ENCODE measurements around the gene POLN. TPM values are rescaled to one million over a fixed set of nuclear protein-coding genes. Genes with fewer than 3 reads are reported as not detected.

Gene POLN
- total RNA-seq, 1 donor from 2014 or later = 2.2 TPM

GRCh38 chr4:2262944-2263250 is 21.0 kb upstream of the POLN start:
- H3K4me1 ChIP-seq = peaks cover 63% of the 10 kb centered on the region
- no peak for DNase-seq
- H3K9me3 ChIP-seq = no peaks in the 10 kb centered on the region
- no peaks in the 10 kb centered on the region for H3K27me3 ChIP-seq (ENCODE audit: low read depth)
- no peak for ATAC-seq
- H3K27ac ChIP-seq = peak overlapping the region; percentile 94
- peak overlapping the region; percentile 98 for H3K4me3 ChIP-seq
- TF ChIP-seq, protein P1, sequence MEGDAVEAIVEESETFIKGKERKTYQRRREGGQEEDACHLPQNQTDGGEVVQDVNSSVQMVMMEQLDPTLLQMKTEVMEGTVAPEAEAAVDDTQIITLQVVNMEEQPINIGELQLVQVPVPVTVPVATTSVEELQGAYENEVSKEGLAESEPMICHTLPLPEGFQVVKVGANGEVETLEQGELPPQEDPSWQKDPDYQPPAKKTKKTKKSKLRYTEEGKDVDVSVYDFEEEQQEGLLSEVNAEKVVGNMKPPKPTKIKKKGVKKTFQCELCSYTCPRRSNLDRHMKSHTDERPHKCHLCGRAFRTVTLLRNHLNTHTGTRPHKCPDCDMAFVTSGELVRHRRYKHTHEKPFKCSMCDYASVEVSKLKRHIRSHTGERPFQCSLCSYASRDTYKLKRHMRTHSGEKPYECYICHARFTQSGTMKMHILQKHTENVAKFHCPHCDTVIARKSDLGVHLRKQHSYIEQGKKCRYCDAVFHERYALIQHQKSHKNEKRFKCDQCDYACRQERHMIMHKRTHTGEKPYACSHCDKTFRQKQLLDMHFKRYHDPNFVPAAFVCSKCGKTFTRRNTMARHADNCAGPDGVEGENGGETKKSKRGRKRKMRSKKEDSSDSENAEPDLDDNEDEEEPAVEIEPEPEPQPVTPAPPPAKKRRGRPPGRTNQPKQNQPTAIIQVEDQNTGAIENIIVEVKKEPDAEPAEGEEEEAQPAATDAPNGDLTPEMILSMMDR (IDR thresholded peaks at IDR 0.05) = no peak
- H3K36me3 ChIP-seq = peaks cover 15% of the 10 kb centered on the region
- intact Hi-C loops (cut with DNase I) = no loop called here

- DNase-seq (peak; percentile 100), ATAC-seq (peak; percentile 97)
- Histone ChIP-seq H3K9me3 (no peaks in the 10 kb centered on the region), H3K4me3 (peak overlapping the region; percentile 98), H3K36me3 (peaks cover 20% of the 10 kb centered on the region), H3K27me3 (ENCODE audit: low read depth) (no peaks in the 10 kb centered on the region), H3K27ac (peak overlapping the region; percentile 94), H3K4me1 (peaks cover 69% of the 10 kb centered on the region)
- intact Hi-C loops (cut with DNase I) = no loop called here
- TF ChIP-seq, protein P1 (IDR thresholded peaks at IDR 0.05) = no peak
Observed at GRCh38 chr4:2262145-2262943, 20.4 kb upstream of the POLN start.

DNA sequence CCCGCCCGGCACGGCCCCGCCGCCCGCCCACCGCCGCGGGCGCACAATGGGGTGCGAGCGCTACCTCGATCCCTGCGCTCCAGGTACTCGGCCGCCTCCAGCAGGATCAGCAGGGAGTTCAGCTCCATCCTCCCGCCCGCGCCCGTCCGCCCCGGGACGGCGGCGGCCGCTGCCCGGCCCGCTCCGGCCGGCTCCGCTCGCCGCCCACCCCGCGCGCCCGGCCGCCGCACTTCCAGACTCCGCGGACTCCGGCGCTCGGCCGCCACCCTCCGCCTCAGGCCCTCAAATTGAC is 19.9 kb upstream of the POLN start, which contains the start of gene MXD4:
MXD4 (minus strand) TSS at position 257 of the 292 bp plus-strand sequence; CDS start at position 128, 129 bp downstream.
- intact Hi-C loops (cut with DNase I) = no loop called here
- Histone ChIP-seq H3K27me3 (ENCODE audit: low read depth) (no peaks in the 10 kb centered on the region), H3K27ac (peak within 1 kb of the TSS; percentile 94), H3K4me3 (peak within 1 kb of the TSS; percentile 98), H3K4me1 (peaks cover 72% of the 10 kb centered on the region), H3K36me3 (peaks cover 23% of the 10 kb centered on the region), H3K9me3 (no peaks in the 10 kb centered on the region)
- ATAC-seq (no peak), DNase-seq (no peak)
- TF ChIP-seq, protein P1 (IDR thresholded peaks at IDR 0.05) = no peak

GRCh38 chr4:2261110-2261852 is 19.4 kb upstream of the POLN start:
- peaks cover 72% of the 10 kb centered on the region for H3K4me1 ChIP-seq

GRCh38 chr4:2260344-2261109 is 18.6 kb upstream of the POLN start:
- TF ChIP-seq, protein P1 (IDR thresholded peaks at IDR 0.05) = no peak
- peak; percentile 47 for DNase-seq
- H3K9me3 ChIP-seq = no peaks in the 10 kb centered on the region
- H3K27ac ChIP-seq = peak overlapping the region; percentile 87
- H3K4me1 ChIP-seq = peaks cover 72% of the 10 kb centered on the region
- intact Hi-C loops (cut with DNase I) = no loop called here
- peaks cover 23% of the 10 kb centered on the region for H3K36me3 ChIP-seq
- peak overlapping the region; percentile 98 for H3K4me3 ChIP-seq
- no peaks in the 10 kb centered on the region for H3K27me3 ChIP-seq (ENCODE audit: low read depth)
- ATAC-seq = no peak

More at GRCh38 chr4:2261110-2261852, 19.4 kb upstream of the POLN start:
- Histone ChIP-seq H3K36me3 (peaks cover 23% of the 10 kb centered on the region), H3K4me3 (peak overlapping the region; percentile 98), H3K9me3 (no peaks in the 10 kb centered on the region), H3K27me3 (ENCODE audit: low read depth) (no peaks in the 10 kb centered on the region), H3K27ac (peak overlapping the region; percentile 87)
- TF ChIP-seq, protein P1 (IDR thresholded peaks at IDR 0.05) = no peak
- ATAC-seq = peak; percentile 13 to 31
- DNase-seq = peak; percentile 76
- intact Hi-C loops (cut with DNase I) = no loop called here
